H1 (cell line): Measurements from ENCODE around the gene PLB1. TPM values are rescaled to one million over a fixed set of nuclear protein-coding genes. Genes with fewer than 3 reads are reported as not detected.

Source experiments
- CREB1 ChIP-seq: IDR thresholded peaks from 2 replicates; pipeline ENCODE4 v1.6.1; 2012; ENCODE audit warnings: inconsistent platforms
- JUND ChIP-seq: IDR thresholded peaks from 2 replicates; pipeline ENCODE4 v1.6.1; 2011; ENCODE audit warnings: mild to moderate bottlenecking, improper control_type of control experiment, low read length
- RAD21 ChIP-seq, 2 experiments: IDR thresholded peaks in 1 of 2; conservative IDR thresholded peaks in 1 of 2; 2 replicates each; pipeline ENCODE4 v1.6.1; 2011; ENCODE audit warnings: low read depth in 2 of 2, low read length in 2 of 2, improper control_type of control experiment in 1 of 2, inconsistent platforms in 1 of 2, mild to moderate bottlenecking in 1 of 2, moderate library complexity in 1 of 2
- polyA plus RNA-seq, 7 experiments: library from polyadenylated mRNA; depleted of rRNA in 3 of 7; stranded (reverse) in 5 of 7; unstranded in 2 of 7; fragments of >200 nt in 5 of 7; fragments of 200-250 nt in 2 of 7; gene quantifications; 1 replicate in 5 of 7; 2 replicates in 1 of 7; 4 replicates in 1 of 7; pipeline versions ENCODE4 v1.2.1 to v1.2.3, GENCODE V29; 2011 to 2013; ENCODE audit warnings: missing spikeins in 2 of 7, mixed read lengths in 2 of 7
- total RNA-seq: library from RNA; stranded (reverse); fragmentation: NEBNext Ultra II Directional; extraction: Animal tissue kit (Norgen Biotek cat#: 25700); gene quantifications from 2 replicates; pipeline ENCODE4 v1.2.1, GENCODE V29; 2021

Gene PLB1
- total and polyA plus RNA-seq, 2 of the 8 experiments (the other 6 are each of a cell fraction or from before 2014, with no cell fraction given) = 0.20 to 0.36 TPM

- TF ChIP-seq CREB1 (no peak), JUND (no peak), RAD21 (IDR thresholded peaks at IDR 0.05 in 1 of 2, conservative IDR thresholded peaks at IDR 0.05 in 1 of 2; ENCODE audit: low read depth in 2 of 2, low read length in 2 of 2) (no peak)
These were observed 130.5 kb downstream of the PLB1 start (continued) for GRCh38 chr2:28626376-28626775.
